HG03565 (cell line): ENCODE data around the gene IL10RB.
"Not testable (repeated sequence)": the region's sequence is repeated elsewhere in the genome, so short reads cannot be mapped to it uniquely, and the experiment has no call there.

Source experiments
- ATAC-seq: cut with Tn5 transposase; IDR thresholded peaks from one replicate; pipeline ENCODE4 v1.9.1; 2021; ENCODE audit warnings: mild to moderate bottlenecking, moderate library complexity; ENCODE audit not compliant: unreplicated experiment

Gene IL10RB

GRCh38 chr21:33240404-33240803, 25.8 kb upstream of the IL10RB start:
- no peak for ATAC-seq

- ATAC-seq: no peak
These were observed 24.3 kb upstream of the IL10RB start for GRCh38 chr21:33241846-33242245.

- ATAC-seq: not testable (repeated sequence)
These were observed 23.3 kb upstream of the IL10RB start for GRCh38 chr21:33242846-33243245.

GRCh38 chr21:33244082-33244778, 21.9 kb upstream of the IL10RB start:
- no peak for ATAC-seq

GRCh38 chr21:33244779-33245105, 21.4 kb upstream of the IL10RB start:
- no peak for ATAC-seq

- no peak for ATAC-seq
These were observed 20.8 kb upstream of the IL10RB start for GRCh38 chr21:33245289-33245918.

GRCh38 chr21:33246506-33246905, 19.7 kb upstream of the IL10RB start:
- no peak for ATAC-seq

GRCh38 chr21:33246963-33247362, 19.2 kb upstream of the IL10RB start:
- no peak for ATAC-seq

GRCh38 chr21:33247599-33247998, 18.6 kb upstream of the IL10RB start:
- no peak for ATAC-seq

GRCh38 chr21:33249331-33250002, 16.7 kb upstream of the IL10RB start:
- no peak for ATAC-seq

GRCh38 chr21:33251119-33251518, 15.0 kb upstream of the IL10RB start:
- ATAC-seq: no peak

GRCh38 chr21:33253382-33253781, 12.8 kb upstream of the IL10RB start:
- not testable (repeated sequence) for ATAC-seq

- ATAC-seq: no peak
These were observed 11.4 kb upstream of the IL10RB start for GRCh38 chr21:33254766-33255165.

GRCh38 chr21:33255404-33255803, 10.8 kb upstream of the IL10RB start:
- ATAC-seq: no peak

GRCh38 chr21:33256019-33256418, 10.1 kb upstream of the IL10RB start:
- ATAC-seq: no peak

- ATAC-seq: no peak
These were observed 8.9 kb upstream of the IL10RB start for GRCh38 chr21:33257094-33257803.

- no peak for ATAC-seq
These were observed 7.7 kb upstream of the IL10RB start for GRCh38 chr21:33258475-33258874.

- ATAC-seq: no peak
These were observed 6.7 kb upstream of the IL10RB start for GRCh38 chr21:33259428-33259827.

GRCh38 chr21:33259995-33260394, 6.2 kb upstream of the IL10RB start:
- ATAC-seq: no peak

- no peak for ATAC-seq
These were observed 4.5 kb upstream of the IL10RB start for GRCh38 chr21:33261635-33262034.

GRCh38 chr21:33262921-33263320, 3.2 kb upstream of the IL10RB start:
- no peak for ATAC-seq

GRCh38 chr21:33264561-33264960, 1.6 kb upstream of the IL10RB start:
- ATAC-seq: no peak
